GM19467 (cell line): ENCODE results near the gene ARMH3.
A peak's percentile ranks its signal among the peaks of the same experiment; 100 is the strongest.
"Not testable (repeated sequence)": the region's sequence is repeated elsewhere in the genome, so short reads cannot be mapped to it uniquely, and the experiment has no call there.

ENCODE experiments used
- ATAC-seq: cut with Tn5 transposase; IDR thresholded peaks from one replicate; pipeline ENCODE4 v1.9.1; 2021; ENCODE audit warnings: mild to moderate bottlenecking, moderate library complexity; ENCODE audit not compliant: unreplicated experiment

ARMH3 gene

GRCh38 chr10:102055647-102056419, at the start of gene ARMH3:
Gene ARMH3 (minus strand): TSS chr10:102056173. CDS start chr10:102040114, 16,059 bp downstream.
- peak; percentile 85 for ATAC-seq

- no peak for ATAC-seq
These were observed 46.4 kb upstream of the ARMH3 start for GRCh38 chr10:102102421-102102820.

- no peak for ATAC-seq
These were observed 45.2 kb upstream of the ARMH3 start for GRCh38 chr10:102101152-102101551.

GRCh38 chr10:102096449-102096848, 40.5 kb upstream of the ARMH3 start:
- ATAC-seq: no peak

- ATAC-seq: no peak
These were observed 34.8 kb upstream of the ARMH3 start for GRCh38 chr10:102090772-102091171.

- ATAC-seq: no peak
These were observed 30.2 kb upstream of the ARMH3 start for GRCh38 chr10:102086196-102086595.

GRCh38 chr10:102085336-102085735, 29.4 kb upstream of the ARMH3 start:
- no peak for ATAC-seq

- no peak for ATAC-seq
These were observed 27.6 kb upstream of the ARMH3 start for GRCh38 chr10:102083541-102083940.

- no peak for ATAC-seq
These were observed 16.9 kb upstream of the ARMH3 start for GRCh38 chr10:102072673-102073527.

- no peak for ATAC-seq
These were observed 13.1 kb upstream of the ARMH3 start for GRCh38 chr10:102069071-102069470.

- no peak for ATAC-seq
These were observed 12.2 kb upstream of the ARMH3 start for GRCh38 chr10:102068216-102068615.

- ATAC-seq: no peak
These were observed 11.3 kb upstream of the ARMH3 start for GRCh38 chr10:102067091-102067916.

GRCh38 chr10:102066399-102067088, 10.6 kb upstream of the ARMH3 start:
- ATAC-seq: no peak

- peak; percentile 22 for ATAC-seq
These were observed 9.8 kb upstream of the ARMH3 start for GRCh38 chr10:102065561-102066398.

GRCh38 chr10:102064868-102065560, 9.0 kb upstream of the ARMH3 start, which contains the start of gene HPS6:
Gene HPS6 (plus strand): TSS chr10:102065349. CDS start chr10:102065475, 126 bp downstream.
- ATAC-seq: peak; percentile 95

GRCh38 chr10:102064503-102064867, 8.5 kb upstream of the ARMH3 start:
- ATAC-seq: no peak

GRCh38 chr10:102059987-102060386, 4.0 kb upstream of the ARMH3 start:
- no peak for ATAC-seq

GRCh38 chr10:102054881-102055646, 909 bp downstream of the ARMH3 start:
- not testable (repeated sequence) for ATAC-seq
